ENCODE measurements around the gene AGAP2. TPM values are rescaled to one million over a fixed set of nuclear protein-coding genes. Genes with fewer than 3 reads are reported as not detected.
A peak's percentile ranks its signal among the peaks of the same experiment; 100 is the strongest.

Gene AGAP2
- total and polyA plus RNA-seq, 2 of the 13 experiments (the other 11 are each of a cell fraction or from before 2014, with no cell fraction given) = 0.38 to 0.45 TPM

- peak; percentile 76; the same call in 1 of the 2 replicates for TF ChIP-seq TFE3 (CRISPR knock-in tag; IDR thresholded peaks at IDR 0.05)
- TF ChIP-seq, protein P1, sequence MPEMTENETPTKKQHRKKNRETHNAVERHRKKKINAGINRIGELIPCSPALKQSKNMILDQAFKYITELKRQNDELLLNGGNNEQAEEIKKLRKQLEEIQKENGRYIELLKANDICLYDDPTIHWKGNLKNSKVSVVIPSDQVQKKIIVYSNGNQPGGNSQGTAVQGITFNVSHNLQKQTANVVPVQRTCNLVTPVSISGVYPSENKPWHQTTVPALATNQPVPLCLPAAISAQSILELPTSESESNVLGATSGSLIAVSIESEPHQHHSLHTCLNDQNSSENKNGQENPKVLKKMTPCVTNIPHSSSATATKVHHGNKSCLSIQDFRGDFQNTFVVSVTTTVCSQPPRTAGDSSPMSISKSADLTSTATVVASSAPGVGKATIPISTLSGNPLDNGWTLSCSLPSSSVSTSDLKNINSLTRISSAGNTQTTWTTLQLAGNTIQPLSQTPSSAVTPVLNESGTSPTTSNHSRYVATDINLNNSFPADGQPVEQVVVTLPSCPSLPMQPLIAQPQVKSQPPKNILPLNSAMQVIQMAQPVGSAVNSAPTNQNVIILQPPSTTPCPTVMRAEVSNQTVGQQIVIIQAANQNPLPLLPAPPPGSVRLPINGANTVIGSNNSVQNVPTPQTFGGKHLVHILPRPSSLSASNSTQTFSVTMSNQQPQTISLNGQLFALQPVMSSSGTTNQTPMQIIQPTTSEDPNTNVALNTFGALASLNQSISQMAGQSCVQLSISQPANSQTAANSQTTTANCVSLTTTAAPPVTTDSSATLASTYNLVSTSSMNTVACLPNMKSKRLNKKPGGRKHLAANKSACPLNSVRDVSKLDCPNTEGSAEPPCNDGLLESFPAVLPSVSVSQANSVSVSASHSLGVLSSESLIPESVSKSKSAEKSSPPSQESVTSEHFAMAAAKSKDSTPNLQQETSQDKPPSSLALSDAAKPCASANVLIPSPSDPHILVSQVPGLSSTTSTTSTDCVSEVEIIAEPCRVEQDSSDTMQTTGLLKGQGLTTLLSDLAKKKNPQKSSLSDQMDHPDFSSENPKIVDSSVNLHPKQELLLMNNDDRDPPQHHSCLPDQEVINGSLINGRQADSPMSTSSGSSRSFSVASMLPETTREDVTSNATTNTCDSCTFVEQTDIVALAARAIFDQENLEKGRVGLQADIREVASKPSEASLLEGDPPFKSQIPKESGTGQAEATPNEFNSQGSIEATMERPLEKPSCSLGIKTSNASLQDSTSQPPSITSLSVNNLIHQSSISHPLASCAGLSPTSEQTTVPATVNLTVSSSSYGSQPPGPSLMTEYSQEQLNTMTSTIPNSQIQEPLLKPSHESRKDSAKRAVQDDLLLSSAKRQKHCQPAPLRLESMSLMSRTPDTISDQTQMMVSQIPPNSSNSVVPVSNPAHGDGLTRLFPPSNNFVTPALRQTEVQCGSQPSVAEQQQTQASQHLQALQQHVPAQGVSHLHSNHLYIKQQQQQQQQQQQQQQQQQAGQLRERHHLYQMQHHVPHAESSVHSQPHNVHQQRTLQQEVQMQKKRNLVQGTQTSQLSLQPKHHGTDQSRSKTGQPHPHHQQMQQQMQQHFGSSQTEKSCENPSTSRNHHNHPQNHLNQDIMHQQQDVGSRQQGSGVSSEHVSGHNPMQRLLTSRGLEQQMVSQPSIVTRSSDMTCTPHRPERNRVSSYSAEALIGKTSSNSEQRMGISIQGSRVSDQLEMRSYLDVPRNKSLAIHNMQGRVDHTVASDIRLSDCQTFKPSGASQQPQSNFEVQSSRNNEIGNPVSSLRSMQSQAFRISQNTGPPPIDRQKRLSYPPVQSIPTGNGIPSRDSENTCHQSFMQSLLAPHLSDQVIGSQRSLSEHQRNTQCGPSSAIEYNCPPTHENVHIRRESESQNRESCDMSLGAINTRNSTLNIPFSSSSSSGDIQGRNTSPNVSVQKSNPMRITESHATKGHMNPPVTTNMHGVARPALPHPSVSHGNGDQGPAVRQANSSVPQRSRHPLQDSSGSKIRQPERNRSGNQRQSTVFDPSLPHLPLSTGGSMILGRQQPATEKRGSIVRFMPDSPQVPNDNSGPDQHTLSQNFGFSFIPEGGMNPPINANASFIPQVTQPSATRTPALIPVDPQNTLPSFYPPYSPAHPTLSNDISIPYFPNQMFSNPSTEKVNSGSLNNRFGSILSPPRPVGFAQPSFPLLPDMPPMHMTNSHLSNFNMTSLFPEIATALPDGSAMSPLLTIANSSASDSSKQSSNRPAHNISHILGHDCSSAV (CRISPR knock-in tag; IDR thresholded peaks at IDR 0.05; ENCODE audit: borderline replicate concordance) = no peak
- no peak for TF ChIP-seq DPF2 (CRISPR knock-in tag; IDR thresholded peaks at IDR 0.05; ENCODE audit: borderline replicate concordance, low read depth)
- TF ChIP-seq HNRNPUL1 (IDR thresholded peaks at IDR 0.05; ENCODE audit: low read depth, low read length) = no peak
- TF ChIP-seq ZNF510 (CRISPR knock-in tag; IDR thresholded peaks at IDR 0.05; ENCODE audit: low read depth) = no peak
- 0 out of 2 replicates have a peak, but pooled peaks have one; percentile 58 for TF ChIP-seq ZNF160 (CRISPR knock-in tag; IDR thresholded peaks at IDR 0.05)
- no peak for TF ChIP-seq NFKBIZ (CRISPR knock-in tag; IDR thresholded peaks at IDR 0.05)
- no peak for TF ChIP-seq MED8 (CRISPR knock-in tag; IDR thresholded peaks at IDR 0.05; ENCODE audit: insufficient replicate concordance)
- 0 out of 2 replicates have a peak, but pooled peaks have one; percentile 59 for TF ChIP-seq ESRRA (CRISPR knock-in tag; IDR thresholded peaks at IDR 0.05; ENCODE audit: low read depth)
- peak; percentile 68; the same call in 1 of the 2 replicates for TF ChIP-seq ZNF335 (CRISPR knock-in tag; IDR thresholded peaks at IDR 0.05)
- peak; percentile 80 for TF ChIP-seq TGIF2 (CRISPR knock-in tag; IDR thresholded peaks at IDR 0.05)
- no peak for TF ChIP-seq LBX2 (CRISPR knock-in tag; IDR thresholded peaks at IDR 0.05; ENCODE audit: borderline replicate concordance)
- TF ChIP-seq YY1 (IDR thresholded peaks at IDR 0.05; ENCODE audit: insufficient read depth, insufficient replicate concordance, low read depth, low read length) = peak; percentile 83
- peak; percentile 69 for TF ChIP-seq ZNF143 (CRISPR knock-in tag; IDR thresholded peaks at IDR 0.05)
- no peak for TF ChIP-seq RARG (CRISPR knock-in tag; IDR thresholded peaks at IDR 0.05; ENCODE audit: low read depth)
- TF ChIP-seq MNT (IDR thresholded peaks at IDR 0.05) = peak; percentile 48
- TF ChIP-seq REL (CRISPR knock-in tag; conservative IDR thresholded peaks at IDR 0.05) = no peak
Measured at GRCh38 chr12:57782608-57783465, 44.3 kb upstream of the AGAP2 start, which contains the start of gene TSFM (continued).
